Measurements from ENCODE around the gene TNNT1. TPM values are rescaled to one million over a fixed set of nuclear protein-coding genes. Genes with fewer than 3 reads are reported as not detected.

Gene TNNT1
- total RNA-seq, 4 donors from 2014 or later, result 0.90 to 1.5 TPM; not detected in 2

DNA sequence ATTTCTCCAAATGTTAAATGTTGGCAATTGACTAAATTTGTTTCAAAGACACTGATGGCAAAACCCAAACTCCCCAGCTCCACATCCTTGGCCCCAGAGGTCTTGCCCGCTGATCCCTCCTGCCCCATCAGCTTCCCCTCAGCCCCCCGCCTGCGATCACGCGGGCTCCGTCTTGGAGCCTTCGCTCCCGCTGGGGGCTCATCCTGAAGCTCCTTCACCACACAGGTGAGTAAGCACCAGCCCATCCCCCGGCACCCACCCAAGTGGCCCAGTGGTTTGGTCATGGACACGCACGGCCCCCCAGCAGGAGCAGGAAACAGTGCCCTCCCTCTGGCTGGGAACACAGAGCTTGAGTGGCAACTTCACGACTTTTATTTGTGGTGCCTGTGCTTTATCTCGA is 58.4 kb downstream of the TNNT1 start:
- WGBS, 2 donors, result 87 to 88% methylated on average over 13 of the region's 13 CpGs

DNA sequence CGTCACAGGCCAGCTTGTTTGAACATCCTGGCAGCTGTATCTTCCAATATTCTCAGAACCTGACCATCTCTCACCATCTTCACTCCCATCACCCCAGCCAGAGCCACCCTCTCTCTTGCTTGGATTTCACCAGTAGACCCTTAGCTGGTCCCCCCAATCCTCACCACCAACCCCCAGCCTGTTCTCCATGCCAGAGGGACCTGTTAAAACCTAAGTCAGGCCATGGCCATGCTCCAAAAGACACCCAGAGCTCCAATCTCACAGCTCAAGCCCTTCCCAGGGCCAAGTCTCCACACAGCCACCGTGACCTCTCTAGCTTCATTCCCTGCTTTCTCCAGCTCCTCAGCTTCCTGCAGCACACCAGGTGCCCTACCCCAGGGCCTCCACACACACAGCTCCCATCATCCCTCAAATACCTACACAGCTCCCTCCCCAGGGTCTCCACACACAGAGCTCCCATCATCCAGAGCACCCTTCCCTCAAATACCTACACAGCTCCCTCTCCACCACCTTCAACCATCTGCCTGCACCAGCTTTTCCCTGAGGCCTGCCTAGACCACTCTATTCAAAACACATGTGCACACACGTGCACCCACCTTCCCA is 59.6 kb downstream of the TNNT1 start:
- Histone ChIP-seq H3K27ac (no peak overlapping the region), H3K27me3 (peaks cover 0 to 38% of the 10 kb centered on the region in 2 donors), H3K4me1 (peaks cover 0 to 30% (median 13%) of the 10 kb centered on the region in 4 donors), H3K9me3 (no peaks in the 10 kb centered on the region), H3K4me3 (no peak overlapping the region), H3K36me3 (peaks cover 0 to 42% (median 19%) of the 10 kb centered on the region in 3 donors)
- no peak for DNase-seq (ENCODE audit: low spot score in 2 of 2)
- TF ChIP-seq EP300 (IDR thresholded peaks at IDR 0.05), result no peak
- no peak for TF ChIP-seq POLR2A (IDR thresholded peaks at IDR 0.05)
- TF ChIP-seq, protein P1, sequence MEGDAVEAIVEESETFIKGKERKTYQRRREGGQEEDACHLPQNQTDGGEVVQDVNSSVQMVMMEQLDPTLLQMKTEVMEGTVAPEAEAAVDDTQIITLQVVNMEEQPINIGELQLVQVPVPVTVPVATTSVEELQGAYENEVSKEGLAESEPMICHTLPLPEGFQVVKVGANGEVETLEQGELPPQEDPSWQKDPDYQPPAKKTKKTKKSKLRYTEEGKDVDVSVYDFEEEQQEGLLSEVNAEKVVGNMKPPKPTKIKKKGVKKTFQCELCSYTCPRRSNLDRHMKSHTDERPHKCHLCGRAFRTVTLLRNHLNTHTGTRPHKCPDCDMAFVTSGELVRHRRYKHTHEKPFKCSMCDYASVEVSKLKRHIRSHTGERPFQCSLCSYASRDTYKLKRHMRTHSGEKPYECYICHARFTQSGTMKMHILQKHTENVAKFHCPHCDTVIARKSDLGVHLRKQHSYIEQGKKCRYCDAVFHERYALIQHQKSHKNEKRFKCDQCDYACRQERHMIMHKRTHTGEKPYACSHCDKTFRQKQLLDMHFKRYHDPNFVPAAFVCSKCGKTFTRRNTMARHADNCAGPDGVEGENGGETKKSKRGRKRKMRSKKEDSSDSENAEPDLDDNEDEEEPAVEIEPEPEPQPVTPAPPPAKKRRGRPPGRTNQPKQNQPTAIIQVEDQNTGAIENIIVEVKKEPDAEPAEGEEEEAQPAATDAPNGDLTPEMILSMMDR (IDR thresholded peaks at IDR 0.05), result no peak
- 90% methylated on average over 3 of the region's 3 CpGs for WGBS, 2 donors

More for the DNA sequence above, 58.4 kb downstream of the TNNT1 start:
- H3K36me3 ChIP-seq, result peaks cover 4 to 53% (median 28%) of the 10 kb centered on the region in 3 donors
- no peak for DNase-seq (ENCODE audit: low spot score in 2 of 2)
- H3K4me1 ChIP-seq, result peaks cover 0 to 30% (median 13%) of the 10 kb centered on the region in 4 donors
- no peaks in the 10 kb centered on the region for H3K9me3 ChIP-seq
- peaks cover 0 to 27% of the 10 kb centered on the region in 2 donors for H3K27me3 ChIP-seq
- no peak overlapping the region for H3K4me3 ChIP-seq
- no peak for TF ChIP-seq POLR2A (IDR thresholded peaks at IDR 0.05)
- no peak for TF ChIP-seq EP300 (IDR thresholded peaks at IDR 0.05)
- TF ChIP-seq, protein P1 (IDR thresholded peaks at IDR 0.05), result no peak
- H3K27ac ChIP-seq, result no peak overlapping the region

DNA sequence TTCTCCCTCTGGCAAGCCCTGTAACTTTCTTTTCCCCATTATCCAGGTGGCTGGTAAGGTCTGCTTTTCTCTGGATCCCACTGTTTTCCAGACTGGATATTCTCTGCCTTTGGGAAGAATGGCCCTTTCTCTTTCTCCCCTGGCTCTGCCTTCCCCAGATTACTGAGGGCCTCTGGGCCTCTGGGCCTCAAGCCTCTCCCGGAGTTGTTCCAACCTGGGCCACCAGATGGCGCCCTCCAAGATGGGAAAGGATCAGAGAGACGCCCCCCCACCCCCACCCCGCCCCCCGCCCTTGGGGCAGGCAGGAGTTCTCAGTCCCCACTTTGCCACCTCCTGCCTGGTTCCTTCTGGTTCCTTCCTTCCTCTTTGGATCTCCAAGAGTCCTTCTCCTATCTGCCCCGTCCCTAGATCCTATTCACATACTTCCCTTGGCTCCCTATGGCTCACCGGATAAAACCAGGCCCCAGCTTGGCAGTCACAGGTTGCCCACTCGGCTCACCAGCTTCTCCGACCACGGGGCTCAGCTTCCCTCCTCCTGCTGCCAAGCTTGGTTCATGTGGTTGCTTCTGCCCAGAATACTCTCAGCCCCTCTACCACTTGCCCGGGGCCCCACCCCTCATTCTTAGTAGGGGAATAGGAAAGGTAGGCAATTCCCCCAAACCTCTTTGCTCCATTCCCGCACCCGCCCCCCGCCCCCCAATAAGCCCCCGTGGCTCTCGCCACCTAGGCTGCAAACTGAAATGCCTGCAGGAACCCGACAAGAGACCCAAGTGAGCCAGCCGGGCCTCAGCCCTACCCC is 60.3 kb downstream of the TNNT1 start:
- peak overlapping the region in 1 of 4 donors; percentile 1 for H3K27ac ChIP-seq
- DNase-seq (ENCODE audit: low spot score in 2 of 2), result peak; percentile 67 to 86

DNA sequence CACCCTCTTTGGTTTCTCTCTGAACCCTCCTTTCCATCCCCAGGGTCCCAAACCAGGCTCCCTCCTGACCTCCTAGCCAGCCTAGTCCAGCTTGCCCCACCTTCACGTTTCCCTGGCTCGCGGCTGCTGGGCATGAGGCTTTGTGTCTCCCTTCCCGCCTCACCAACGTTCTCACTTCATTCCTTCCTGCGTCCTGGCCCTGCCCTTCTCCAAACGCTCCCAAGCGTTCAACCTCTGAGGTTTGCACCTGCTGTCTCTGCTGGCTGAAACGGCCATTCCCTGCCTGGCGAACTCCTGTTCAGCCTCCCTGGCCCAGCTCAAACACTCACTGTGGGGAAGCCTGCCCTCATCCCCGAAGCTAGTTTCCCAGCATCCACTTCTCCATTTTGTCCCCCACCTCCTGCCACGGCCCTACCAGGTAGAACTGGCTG is 61.0 kb downstream of the TNNT1 start:
- Histone ChIP-seq H3K9me3 (no peaks in the 10 kb centered on the region), H3K4me1 (peaks cover 0 to 35% (median 13%) of the 10 kb centered on the region in 4 donors), H3K27me3 (peaks cover 5 to 52% of the 10 kb centered on the region in 2 donors), H3K27ac (peak overlapping the region in 1 of 4 donors; percentile 1), H3K4me3 (peak overlapping the region in 1 of 4 donors; percentile 49), H3K36me3 (peaks cover 0 to 36% (median 16%) of the 10 kb centered on the region in 3 donors)
- TF ChIP-seq, protein P1 (IDR thresholded peaks at IDR 0.05), result no peak
- TF ChIP-seq POLR2A (IDR thresholded peaks at IDR 0.05), result no peak
- TF ChIP-seq EP300 (IDR thresholded peaks at IDR 0.05), result no peak
- no peak for DNase-seq (ENCODE audit: low spot score in 2 of 2)
- WGBS, 2 donors, result 71 to 80% methylated on average over 12 of the region's 12 CpGs

More for the DNA sequence above, 60.3 kb downstream of the TNNT1 start:
- peaks cover 0 to 45% of the 10 kb centered on the region in 2 donors for H3K27me3 ChIP-seq
- TF ChIP-seq, protein P1 (IDR thresholded peaks at IDR 0.05), result peak; percentile 44 to 94 (median 86)
- TF ChIP-seq POLR2A (IDR thresholded peaks at IDR 0.05) (no peak), EP300 (IDR thresholded peaks at IDR 0.05) (no peak)
- no peak overlapping the region for H3K4me3 ChIP-seq
- H3K36me3 ChIP-seq, result peaks cover 0 to 38% (median 16%) of the 10 kb centered on the region in 3 donors
- WGBS, 2 donors, result 42 to 55% methylated on average over 15 of the region's 18 CpGs
- H3K9me3 ChIP-seq, result no peaks in the 10 kb centered on the region
- peaks cover 0 to 30% (median 13%) of the 10 kb centered on the region in 4 donors for H3K4me1 ChIP-seq

DNA sequence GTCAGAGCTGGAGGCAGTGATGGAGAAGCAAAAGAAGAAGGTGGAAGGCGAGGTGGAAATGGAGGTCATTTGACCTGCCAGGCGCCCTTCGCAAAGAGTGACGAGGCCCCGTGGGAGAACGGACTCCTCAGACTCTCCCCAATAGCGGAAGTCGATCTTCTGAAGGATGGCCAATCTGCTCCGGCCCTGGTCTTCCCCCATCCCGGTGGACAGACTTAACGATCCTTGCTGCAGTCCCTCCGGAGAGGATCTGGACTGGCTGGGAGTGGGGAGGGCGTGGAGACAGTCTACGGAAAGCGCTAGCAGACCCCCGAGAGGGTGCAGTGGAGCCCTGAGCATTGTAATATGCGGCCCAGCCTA is 61.5 kb downstream of the TNNT1 start:
- no peaks in the 10 kb centered on the region for H3K9me3 ChIP-seq
- peaks cover 9 to 57% of the 10 kb centered on the region in 2 donors for H3K27me3 ChIP-seq
- H3K36me3 ChIP-seq, result peaks cover 0 to 31% (median 16%) of the 10 kb centered on the region in 3 donors
- no peak for DNase-seq (ENCODE audit: low spot score in 2 of 2)
- TF ChIP-seq EP300 (IDR thresholded peaks at IDR 0.05), result no peak
- no peak for TF ChIP-seq POLR2A (IDR thresholded peaks at IDR 0.05)
- TF ChIP-seq, protein P1 (IDR thresholded peaks at IDR 0.05), result no peak
- no peak overlapping the region for H3K27ac ChIP-seq
- WGBS, 2 donors, result 13 to 21% methylated on average over 17 of the region's 17 CpGs
- H3K4me3 ChIP-seq, result peak overlapping the region; percentile 26 to 49 (median 34)
- H3K4me1 ChIP-seq, result peaks cover 0 to 36% (median 13%) of the 10 kb centered on the region in 4 donors

All from tibial nerve (tissue), 4 donors.